NCI-H82 treated with DMSO at 0.1 percent for 48 hours (cell line): ENCODE measurements around the gene SLC2A14.
"Not testable (repeated sequence)": the region's sequence is repeated elsewhere in the genome, so short reads cannot be mapped to it uniquely, and the experiment has no call there.

Source experiments
- DNase-seq: peaks from one replicate; lab custom pipeline; 2025; ENCODE audit not compliant: unreplicated experiment; lab: John Stamatoyannopoulos, UW

Gene SLC2A14

DNA sequence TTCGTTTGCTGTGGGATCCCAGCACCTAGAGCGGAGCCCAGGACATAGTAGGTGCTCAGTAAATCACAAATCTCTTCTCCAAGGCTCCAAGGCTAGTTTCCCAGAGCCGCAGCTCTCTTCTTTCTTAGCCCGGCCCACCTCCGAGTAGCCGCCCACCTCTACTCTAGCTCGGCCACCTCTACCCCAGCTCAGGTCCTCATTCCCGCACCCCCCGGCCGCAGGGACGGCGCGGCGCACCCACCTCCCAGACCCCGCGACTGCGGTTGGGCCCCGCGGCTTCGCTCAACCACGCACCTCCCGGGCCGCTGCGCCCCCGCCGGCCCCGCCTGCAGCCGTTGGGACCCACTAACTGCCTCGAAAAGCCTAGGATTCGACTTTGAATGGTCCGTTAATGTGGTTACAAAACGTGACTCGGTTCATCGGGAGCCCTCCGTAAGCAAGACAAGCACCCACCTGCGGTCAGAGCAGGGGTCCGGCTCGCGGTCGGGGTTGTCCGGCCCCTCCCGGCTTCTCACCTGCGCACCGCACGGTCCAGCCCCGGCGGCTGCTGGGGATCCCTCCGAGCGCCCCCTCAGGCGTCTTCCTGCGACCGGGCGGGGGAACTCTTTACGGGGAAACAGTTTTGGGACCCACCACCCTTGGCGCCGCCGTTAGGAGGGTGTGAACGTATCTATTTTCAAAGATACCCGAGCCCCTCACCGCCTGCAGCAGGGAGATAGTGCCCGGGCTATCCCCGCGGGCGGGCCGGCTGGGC lies at the start of gene SLC2A14:
Gene SLC2A14, minus strand, starts transcription at position 350 of the 754 bp plus-strand sequence. CDS start 3,035 bp downstream, outside the sequence.
- DNase-seq, result no peak

DNA sequence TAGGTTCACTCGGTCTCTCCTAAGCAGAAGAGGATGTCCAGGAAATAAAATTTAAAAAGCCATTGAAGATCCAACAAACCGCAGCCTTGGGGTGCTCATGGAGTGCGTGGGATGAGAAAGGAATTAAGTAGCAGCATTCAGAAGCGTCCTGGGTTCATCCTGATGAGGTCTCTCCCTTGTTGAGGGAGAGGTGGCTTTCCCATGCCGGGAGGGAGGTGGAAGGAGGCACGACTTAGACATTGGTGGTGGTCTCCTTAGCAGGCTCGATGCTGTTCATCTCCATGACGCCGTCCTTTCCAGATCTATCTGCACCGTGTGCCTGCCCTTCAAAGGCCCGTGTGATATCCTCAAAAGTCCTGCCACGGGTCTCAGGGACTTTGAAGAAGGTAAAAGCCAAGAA lies 48.5 kb upstream of the SLC2A14 start:
- not testable (repeated sequence) for DNase-seq

GRCh38 chr12:7918268-7918590 lies 45.5 kb upstream of the SLC2A14 start:
- not testable (repeated sequence) for DNase-seq

- DNase-seq, result no peak
Measured at GRCh38 chr12:7917392-7918267, 44.9 kb upstream of the SLC2A14 start.

DNA sequence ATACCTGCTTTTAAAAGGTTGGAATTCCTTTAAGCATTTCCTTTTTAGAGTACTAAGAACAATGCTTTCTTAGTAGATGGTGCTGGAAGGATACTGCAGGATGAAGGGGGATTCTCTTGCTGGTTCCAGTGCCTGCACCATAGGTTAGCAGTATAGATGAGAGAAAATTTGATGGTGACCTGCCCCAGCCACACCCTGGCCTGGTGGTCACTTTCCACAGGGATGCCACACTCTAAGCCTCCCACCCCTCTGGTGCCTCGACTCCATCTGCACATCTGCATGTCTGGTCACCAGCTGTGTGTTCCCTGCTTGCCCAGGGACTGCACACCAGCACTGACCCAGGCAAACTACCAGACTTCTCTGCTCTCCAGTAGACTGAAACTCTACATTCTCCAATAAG lies 44.2 kb upstream of the SLC2A14 start:
- DNase-seq, result no peak

GRCh38 chr12:7915661-7916403 lies 43.1 kb upstream of the SLC2A14 start:
- DNase-seq, result no peak

DNA sequence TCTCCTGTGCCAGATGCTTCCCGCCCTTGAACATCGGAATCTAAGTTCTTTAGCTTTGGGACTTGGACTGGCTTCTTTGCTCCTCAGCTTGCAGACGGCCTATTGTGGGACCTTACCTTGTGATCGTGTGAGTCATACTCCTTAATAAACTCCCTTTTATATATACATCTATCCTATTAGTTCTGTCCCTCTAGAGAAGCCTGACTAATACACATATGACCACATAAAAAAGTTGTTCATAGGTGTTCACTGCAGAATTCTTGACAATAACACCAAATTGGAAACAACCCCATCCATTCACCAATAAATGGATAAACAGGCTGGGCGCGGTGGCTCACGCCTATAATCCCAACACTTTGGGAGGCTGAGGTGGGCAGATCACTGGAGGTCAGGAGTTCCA lies 37.4 kb upstream of the SLC2A14 start:
- DNase-seq, result not testable (repeated sequence)

- DNase-seq, result no peak
Measured at GRCh38 chr12:7907009-7907408, 34.3 kb upstream of the SLC2A14 start.

- not testable (repeated sequence) for DNase-seq
Measured at GRCh38 chr12:7906303-7906702, 33.6 kb upstream of the SLC2A14 start.

DNA sequence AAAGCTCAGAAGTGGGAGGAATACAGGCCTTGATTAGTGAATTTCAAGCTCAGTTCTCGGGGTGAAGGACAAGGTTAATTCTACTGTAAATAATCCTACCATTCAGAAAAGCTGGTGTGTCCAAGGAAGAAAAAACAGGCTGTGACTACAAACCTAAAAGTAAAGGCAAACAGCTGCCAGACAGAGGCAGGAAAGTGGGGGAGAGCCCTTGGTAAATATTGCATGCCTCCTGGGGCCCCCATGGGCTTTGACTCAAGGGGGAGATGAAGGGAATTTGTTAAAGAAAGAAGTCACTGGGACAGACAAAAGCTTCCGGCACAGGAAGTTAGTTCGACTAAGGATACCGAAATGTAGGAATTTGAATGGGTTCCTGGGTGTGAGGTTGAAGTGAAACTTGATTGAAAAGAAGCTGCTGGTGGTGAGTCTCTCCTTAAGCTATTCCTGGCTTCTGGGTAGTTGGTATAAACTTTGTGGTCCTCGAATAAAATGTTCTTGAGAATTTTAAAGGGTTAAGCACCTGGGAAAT lies 32.9 kb upstream of the SLC2A14 start:
- DNase-seq, result not testable (repeated sequence)

DNA sequence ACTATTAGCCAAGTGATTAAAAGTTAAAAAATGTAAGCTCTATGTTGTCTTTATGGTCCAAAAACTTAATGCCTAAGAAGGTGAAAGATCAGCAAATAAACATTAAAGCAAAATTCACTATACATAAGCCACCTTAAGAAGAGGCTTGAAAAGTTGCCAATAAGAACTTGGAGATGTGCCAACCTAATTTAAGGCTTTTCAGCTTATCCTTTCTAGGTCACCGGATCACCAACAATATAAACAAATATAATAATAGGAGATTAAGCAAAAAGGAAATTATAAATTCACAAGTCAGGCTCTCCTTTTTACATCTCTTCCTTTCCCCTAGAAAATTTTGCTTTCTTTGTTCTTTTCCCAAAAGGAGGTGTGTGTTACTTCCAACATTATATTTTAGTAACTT lies 32.4 kb upstream of the SLC2A14 start:
- peak; percentile 41 for DNase-seq

DNA sequence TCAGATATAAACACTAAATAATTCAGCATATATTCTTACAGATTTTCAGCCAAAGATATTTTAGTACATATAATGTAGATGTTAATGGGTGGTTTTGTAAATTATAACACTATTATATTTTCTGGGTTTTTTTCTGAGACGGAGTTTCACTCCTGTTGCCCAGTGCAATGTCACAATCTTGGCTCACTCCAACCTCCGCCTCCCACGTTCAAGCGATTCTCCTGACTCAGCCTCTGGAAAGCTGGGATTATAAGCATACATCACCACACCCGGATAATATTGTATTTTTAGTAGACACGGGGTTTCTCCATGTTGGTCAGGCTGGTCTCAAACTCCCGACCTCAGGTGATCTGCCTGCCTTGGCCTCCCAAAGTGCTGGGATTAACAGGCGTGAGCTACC lies 29.7 kb upstream of the SLC2A14 start:
- DNase-seq, result not testable (repeated sequence)

DNA sequence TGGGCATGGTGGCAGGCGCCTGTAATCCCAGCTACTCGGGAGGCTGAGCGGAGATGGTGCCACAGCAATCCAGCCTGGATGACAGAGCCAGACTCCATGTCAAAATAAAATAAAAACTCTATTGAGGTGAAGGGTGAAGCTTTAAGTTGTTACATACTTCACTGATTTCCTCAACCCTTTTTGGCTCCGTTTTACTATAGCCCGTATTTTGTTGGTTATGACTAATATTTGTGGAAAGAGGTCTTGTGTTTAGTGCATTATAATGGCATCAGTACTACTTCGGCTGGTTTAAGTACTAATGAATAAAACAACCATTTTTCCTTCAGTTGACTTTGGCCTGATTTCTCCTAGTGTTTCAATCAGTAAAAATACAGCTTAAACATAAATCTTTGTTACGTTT lies 27.0 kb upstream of the SLC2A14 start:
- no peak for DNase-seq

DNA sequence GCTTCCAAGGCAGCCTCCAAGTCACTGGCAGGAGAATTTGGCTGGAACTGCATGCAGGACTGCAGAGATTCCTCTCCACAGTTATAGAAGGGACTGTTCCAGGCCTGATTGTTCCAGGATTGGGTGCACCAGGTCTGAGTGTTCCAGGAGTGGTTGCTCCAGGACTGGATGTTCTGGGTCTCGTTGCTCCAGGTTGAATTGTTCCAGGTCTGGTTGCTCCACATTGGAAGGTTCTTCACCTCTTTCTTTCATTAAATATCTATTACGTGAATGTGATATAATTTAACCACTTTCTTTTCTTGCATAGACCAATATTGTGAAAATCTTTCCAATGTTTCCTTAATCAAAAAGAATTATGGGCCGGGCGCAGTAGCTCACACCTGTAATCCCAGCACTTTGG lies 24.0 kb upstream of the SLC2A14 start:
- not testable (repeated sequence) for DNase-seq

GRCh38 chr12:7892186-7892980 lies 19.7 kb upstream of the SLC2A14 start:
- no peak for DNase-seq

DNA sequence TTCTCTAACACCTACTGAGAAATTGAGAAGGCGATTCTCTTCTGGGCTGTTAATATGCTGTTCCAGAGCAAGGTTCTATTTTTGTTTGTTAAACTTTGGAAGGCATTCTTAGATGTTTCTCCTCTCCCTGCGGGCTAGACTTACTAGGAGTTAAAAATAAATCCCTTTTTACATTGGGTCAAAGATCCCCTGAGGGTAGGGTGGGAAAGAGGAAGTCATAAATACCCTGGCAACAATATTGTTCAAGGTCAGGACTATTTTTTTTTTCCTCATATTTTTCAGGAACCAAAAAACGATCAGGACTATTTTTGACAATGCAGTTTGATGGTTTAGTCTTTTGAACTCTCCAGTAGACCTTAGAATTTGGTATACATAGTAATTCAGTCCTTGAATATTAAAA lies 12.0 kb upstream of the SLC2A14 start:
- no peak for DNase-seq

- not testable (repeated sequence) for DNase-seq
Measured at GRCh38 chr12:7881736-7882120, 9.0 kb upstream of the SLC2A14 start.

GRCh38 chr12:7880952-7881735 lies 8.4 kb upstream of the SLC2A14 start:
- DNase-seq, result not testable (repeated sequence)

DNA sequence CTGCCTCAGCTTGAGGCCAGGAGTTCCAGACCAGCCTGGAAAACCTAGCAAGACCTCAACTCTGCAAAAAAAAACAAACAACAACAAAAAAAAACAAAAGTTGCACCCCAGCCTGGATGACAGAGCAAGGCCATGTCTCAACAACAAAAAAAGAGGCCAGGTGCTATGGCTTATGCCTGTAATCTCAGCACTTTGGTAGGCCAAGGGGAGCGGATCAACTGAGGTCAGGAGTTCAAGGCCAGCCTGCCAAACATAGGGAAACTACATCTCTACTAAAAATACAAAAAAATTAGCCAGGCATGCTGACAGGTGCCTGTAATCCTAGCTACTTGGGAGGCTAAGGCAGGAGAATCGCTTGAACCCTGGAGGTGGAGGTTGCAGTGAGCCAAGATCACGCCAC lies 6.5 kb upstream of the SLC2A14 start:
- no peak for DNase-seq

DNA sequence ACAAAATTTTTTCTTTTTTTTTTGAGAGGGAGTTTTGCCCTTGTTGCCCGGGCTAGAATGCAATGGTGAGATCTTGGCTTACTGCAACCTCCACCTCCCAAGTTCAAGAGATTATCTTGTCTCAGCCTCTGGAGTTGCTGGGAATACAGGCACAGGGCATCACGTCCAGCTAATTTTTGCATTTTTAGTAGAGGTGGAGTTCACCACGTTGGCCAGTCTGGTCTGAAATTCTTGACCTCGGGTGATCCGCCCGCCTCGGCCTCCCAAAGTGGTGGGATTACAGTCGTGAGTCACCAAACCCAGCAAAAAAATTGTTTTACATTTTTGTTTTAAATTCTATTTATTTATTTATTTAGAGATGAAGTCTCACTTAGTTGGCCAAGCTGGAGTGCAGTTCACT lies 4.7 kb upstream of the SLC2A14 start:
- no peak for DNase-seq
